Measurements from ENCODE around the gene POLD2.

POLD2 gene

DNA sequence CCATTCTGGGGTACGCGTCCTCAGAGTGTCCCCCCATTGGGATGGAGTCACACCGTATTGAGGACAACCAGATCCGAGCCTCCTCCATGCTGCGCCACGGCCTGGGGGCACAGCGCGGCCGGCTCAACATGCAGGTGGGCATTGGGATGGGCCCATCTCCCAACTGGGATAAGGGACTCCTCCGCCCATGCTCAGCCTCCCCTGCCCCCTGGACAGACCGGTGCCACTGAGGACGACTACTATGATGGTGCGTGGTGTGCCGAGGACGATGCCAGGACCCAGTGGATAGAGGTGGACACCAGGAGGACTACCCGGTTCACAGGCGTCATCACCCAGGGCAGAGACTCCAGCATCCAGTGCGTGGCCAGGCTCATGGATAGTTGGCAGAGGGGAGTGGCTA lies 13.4 kb downstream of the POLD2 start:
- DNase-seq (ENCODE audit: low read depth, low spot score): no peak
- Histone ChIP-seq H3K9me3 (ENCODE audit: insufficient read depth, low read length) (no peaks in the 10 kb centered on the region), H3K4me1 (ENCODE audit: insufficient read depth, insufficient read length) (peaks cover 9% of the 10 kb centered on the region), H3K36me3 (ENCODE audit: insufficient read depth, insufficient read length, low read length) (peaks cover 88% of the 10 kb centered on the region), H3K4me3 (ENCODE audit: insufficient read length, low read depth) (no peak overlapping the region), H3K27me3 (ENCODE audit: insufficient read depth, insufficient read length) (peaks cover 12% of the 10 kb centered on the region), H3K9ac (ENCODE audit: insufficient read length, low read depth) (no peak overlapping the region)
- TF ChIP-seq YY1 (IDR thresholded peaks at IDR 0.05; ENCODE audit: insufficient read depth, insufficient read length) (no peak), ZNF274 (IDR thresholded peaks at IDR 0.05; ENCODE audit: low read depth, low read length) (no peak), SUZ12 (IDR thresholded peaks at IDR 0.05; ENCODE audit: extremely low read depth, insufficient read depth, insufficient read length) (no peak)

DNA sequence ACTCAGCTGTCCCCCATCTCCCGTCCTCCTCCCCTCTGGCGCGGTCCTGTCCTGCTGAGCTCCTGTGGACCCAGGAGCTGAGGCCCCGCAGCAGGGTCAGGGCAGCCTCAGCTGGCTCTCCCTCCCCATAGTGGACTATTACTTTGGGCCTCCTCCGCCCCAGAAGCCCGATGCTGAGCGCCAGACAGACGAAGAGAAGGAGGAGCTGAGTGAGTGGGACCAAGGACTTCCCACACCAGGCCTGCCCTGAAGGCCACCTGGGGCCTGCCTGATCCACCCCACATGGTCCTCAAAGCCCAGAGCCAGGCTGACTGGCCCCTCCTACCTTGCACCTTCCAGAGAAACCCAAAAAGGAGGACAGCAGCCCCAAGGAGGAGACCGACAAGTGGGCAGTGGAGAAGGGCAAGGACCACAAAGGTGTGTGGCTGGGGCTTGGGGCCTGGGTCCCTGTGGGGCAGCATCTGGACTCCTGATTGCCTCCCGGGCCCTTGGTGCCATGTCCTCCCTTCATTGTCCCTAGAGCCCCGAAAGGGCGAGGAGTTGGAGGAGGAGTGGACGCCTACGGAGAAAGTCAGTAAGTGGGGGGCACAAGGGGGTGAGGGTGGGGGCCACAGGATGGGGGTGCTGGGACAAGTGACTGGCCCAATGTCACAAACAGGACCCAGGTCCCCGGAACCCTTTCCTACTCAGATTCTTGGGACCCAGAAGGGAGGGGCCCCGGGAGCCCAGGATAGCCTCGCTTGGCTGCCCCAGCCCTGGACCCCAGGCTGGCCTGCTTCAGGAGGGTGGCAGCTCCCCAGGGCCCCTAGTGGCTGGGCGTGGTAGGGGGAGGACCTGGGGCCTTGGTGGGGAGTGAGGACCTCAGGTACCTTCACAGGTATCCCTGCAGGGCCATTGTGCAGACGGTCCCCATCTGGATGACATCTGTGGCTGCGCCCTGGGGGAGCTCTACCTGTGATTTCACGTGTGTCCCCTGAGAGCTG lies 14.3 kb downstream of the POLD2 start:
- Histone ChIP-seq H3K4me1 (ENCODE audit: insufficient read depth, insufficient read length) (peaks cover 10% of the 10 kb centered on the region), H3K9ac (ENCODE audit: insufficient read length, low read depth) (no peak overlapping the region), H3K36me3 (ENCODE audit: insufficient read depth, insufficient read length, low read length) (peaks cover 78% of the 10 kb centered on the region), H3K9me3 (ENCODE audit: insufficient read depth, low read length) (no peaks in the 10 kb centered on the region), H3K4me3 (ENCODE audit: insufficient read length, low read depth) (no peak overlapping the region), H3K27me3 (ENCODE audit: insufficient read depth, insufficient read length) (peaks cover 14% of the 10 kb centered on the region)
- TF ChIP-seq ZNF274 (IDR thresholded peaks at IDR 0.05; ENCODE audit: low read depth, low read length) (no peak), YY1 (IDR thresholded peaks at IDR 0.05; ENCODE audit: insufficient read depth, insufficient read length) (no peak), SUZ12 (IDR thresholded peaks at IDR 0.05; ENCODE audit: extremely low read depth, insufficient read depth, insufficient read length) (no peak)
- DNase-seq (ENCODE audit: low read depth, low spot score): no peak

DNA sequence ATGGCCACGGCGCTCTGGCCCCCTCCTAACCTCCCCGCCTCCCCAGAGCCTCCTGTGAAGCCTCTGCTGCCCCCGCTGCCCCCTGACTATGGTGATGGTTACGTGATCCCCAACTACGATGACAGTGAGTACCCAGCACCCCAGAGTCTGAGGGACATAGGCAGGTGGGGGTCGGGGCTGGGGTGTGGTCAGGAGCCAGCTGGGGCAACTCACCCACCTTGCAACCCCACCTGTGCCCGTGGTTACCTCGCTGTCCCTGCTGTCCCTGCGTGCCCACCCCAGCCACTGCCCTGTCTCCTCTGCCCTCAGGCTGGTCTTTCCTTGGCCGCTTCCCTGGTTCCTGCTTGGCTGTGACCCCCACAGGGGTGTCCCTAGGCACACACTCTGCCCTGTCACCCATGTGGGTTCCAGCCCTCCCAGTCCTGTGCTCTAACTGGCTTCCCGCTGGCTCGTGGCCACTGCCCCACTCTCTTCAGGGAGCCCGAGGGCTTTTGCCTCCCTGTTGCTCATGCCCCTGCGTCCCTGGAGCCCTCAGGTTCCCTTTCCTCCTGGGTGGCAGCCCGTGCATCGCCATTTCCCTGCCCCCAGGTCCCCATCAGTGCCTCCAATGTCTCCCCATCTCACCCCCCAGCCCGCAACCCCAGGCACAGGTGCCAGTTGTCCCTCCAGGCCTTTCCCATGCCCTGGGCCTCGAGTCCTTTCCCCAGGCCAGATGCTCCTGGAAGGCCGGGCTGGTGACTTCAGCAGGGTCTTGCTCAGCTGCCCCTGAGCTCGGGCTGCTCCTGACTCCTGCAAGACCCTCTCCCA lies 15.2 kb downstream of the POLD2 start:
- Histone ChIP-seq H3K4me1 (ENCODE audit: insufficient read depth, insufficient read length) (peaks cover 14% of the 10 kb centered on the region), H3K27me3 (ENCODE audit: insufficient read depth, insufficient read length) (peaks cover 21% of the 10 kb centered on the region), H3K36me3 (ENCODE audit: insufficient read depth, insufficient read length, low read length) (peaks cover 72% of the 10 kb centered on the region), H3K4me3 (ENCODE audit: insufficient read length, low read depth) (no peak overlapping the region), H3K9ac (ENCODE audit: insufficient read length, low read depth) (no peak overlapping the region), H3K9me3 (ENCODE audit: insufficient read depth, low read length) (no peaks in the 10 kb centered on the region)
- no peak for DNase-seq (ENCODE audit: low read depth, low spot score)
- TF ChIP-seq YY1 (IDR thresholded peaks at IDR 0.05; ENCODE audit: insufficient read depth, insufficient read length) (no peak), SUZ12 (IDR thresholded peaks at IDR 0.05; ENCODE audit: extremely low read depth, insufficient read depth, insufficient read length) (no peak), ZNF274 (IDR thresholded peaks at IDR 0.05; ENCODE audit: low read depth, low read length) (no peak)

DNA sequence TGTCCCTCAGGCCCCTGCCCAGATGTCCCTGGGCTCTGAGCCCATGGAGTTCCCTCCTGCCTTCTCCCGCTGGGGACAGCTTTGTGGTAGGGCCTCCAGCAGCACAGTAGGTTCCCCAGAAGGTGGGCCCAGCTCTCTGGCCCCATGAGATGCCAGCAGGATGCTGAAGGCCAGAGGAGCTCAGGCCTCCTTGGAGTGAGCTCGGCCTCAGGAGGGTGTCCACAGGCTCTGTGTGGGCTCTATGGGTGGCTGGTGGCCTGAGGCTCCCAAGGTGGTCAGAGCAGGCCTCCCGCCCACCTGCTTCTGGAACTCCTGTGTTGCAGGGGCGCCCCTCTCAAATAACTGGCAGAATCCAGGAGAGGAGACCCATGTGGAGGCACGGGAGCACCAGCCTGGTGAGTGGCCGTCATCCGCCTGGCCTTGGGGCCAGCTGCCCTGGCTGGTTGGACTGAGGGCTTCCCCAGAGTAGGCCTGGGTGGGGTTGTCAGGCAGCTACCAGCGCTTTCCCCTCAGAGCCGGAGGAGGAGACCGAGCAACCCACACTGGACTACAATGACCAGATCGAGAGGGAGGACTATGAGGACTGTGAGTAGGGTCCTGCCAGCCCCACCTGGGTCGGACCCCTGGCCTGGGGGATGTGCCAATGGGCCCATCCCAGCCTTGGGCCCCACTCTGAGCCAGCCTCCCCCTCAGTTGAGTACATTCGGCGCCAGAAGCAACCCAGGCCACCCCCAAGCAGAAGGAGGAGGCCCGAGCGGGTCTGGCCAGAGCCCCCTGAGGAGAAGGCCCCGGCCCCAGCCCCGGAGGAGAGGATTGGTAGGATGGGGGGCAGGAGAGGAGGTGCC lies 16.0 kb downstream of the POLD2 start:
- Histone ChIP-seq H3K36me3 (ENCODE audit: insufficient read depth, insufficient read length, low read length) (peaks cover 64% of the 10 kb centered on the region), H3K4me1 (ENCODE audit: insufficient read depth, insufficient read length) (peaks cover 19% of the 10 kb centered on the region), H3K9me3 (ENCODE audit: insufficient read depth, low read length) (no peaks in the 10 kb centered on the region), H3K9ac (ENCODE audit: insufficient read length, low read depth) (no peak overlapping the region), H3K27me3 (ENCODE audit: insufficient read depth, insufficient read length) (peaks cover 29% of the 10 kb centered on the region), H3K4me3 (ENCODE audit: insufficient read length, low read depth) (no peak overlapping the region)
- TF ChIP-seq SUZ12 (IDR thresholded peaks at IDR 0.05; ENCODE audit: extremely low read depth, insufficient read depth, insufficient read length): no peak
- TF ChIP-seq ZNF274 (IDR thresholded peaks at IDR 0.05; ENCODE audit: low read depth, low read length): no peak
- TF ChIP-seq YY1 (IDR thresholded peaks at IDR 0.05; ENCODE audit: insufficient read depth, insufficient read length): no peak
- no peak for DNase-seq (ENCODE audit: low read depth, low spot score)

DNA sequence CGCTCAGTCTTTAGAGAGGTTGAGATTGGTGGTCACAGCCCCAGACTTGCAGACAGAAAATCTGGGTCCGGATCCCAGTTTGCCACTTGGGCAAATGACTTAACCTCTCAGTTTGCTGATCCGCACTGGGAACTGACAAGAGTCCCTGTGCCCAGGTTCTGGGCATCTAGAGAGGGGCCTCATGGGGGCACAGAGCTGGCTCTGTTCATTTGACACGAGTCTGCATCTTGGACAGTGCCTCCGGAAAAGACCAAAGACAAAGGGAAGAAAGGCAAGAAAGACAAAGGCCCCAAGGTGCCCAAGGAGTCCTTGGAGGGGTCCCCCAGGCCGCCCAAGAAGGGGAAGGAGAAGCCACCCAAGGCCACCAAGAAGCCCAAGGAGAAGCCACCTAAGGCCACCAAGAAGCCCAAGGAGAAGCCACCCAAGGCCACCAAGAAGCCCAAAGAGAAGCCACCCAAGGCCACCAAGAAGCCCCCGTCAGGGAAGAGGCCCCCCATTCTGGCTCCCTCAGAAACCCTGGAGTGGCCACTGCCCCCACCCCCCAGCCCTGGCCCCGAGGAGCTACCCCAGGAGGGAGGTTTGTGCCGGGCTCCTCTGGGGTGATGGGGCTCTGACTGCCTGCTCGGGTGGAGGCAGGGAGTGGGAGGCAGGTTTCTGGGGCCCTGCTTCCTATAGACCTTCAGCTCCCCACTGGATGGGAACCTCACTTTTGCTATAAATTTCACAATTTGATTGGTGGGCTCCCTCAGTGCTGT lies 16.9 kb downstream of the POLD2 start:
- no peak overlapping the region for H3K9ac ChIP-seq (ENCODE audit: insufficient read length, low read depth)
- peaks cover 19% of the 10 kb centered on the region for H3K4me1 ChIP-seq (ENCODE audit: insufficient read depth, insufficient read length)
- H3K36me3 ChIP-seq (ENCODE audit: insufficient read depth, insufficient read length, low read length): peaks cover 55% of the 10 kb centered on the region
- peaks cover 34% of the 10 kb centered on the region for H3K27me3 ChIP-seq (ENCODE audit: insufficient read depth, insufficient read length)
- H3K9me3 ChIP-seq (ENCODE audit: insufficient read depth, low read length): no peaks in the 10 kb centered on the region
- H3K4me3 ChIP-seq (ENCODE audit: insufficient read length, low read depth): no peak overlapping the region
- TF ChIP-seq ZNF274 (IDR thresholded peaks at IDR 0.05; ENCODE audit: low read depth, low read length) (no peak), SUZ12 (IDR thresholded peaks at IDR 0.05; ENCODE audit: extremely low read depth, insufficient read depth, insufficient read length) (no peak), YY1 (IDR thresholded peaks at IDR 0.05; ENCODE audit: insufficient read depth, insufficient read length) (no peak)
- no peak for DNase-seq (ENCODE audit: low read depth, low spot score)

DNA sequence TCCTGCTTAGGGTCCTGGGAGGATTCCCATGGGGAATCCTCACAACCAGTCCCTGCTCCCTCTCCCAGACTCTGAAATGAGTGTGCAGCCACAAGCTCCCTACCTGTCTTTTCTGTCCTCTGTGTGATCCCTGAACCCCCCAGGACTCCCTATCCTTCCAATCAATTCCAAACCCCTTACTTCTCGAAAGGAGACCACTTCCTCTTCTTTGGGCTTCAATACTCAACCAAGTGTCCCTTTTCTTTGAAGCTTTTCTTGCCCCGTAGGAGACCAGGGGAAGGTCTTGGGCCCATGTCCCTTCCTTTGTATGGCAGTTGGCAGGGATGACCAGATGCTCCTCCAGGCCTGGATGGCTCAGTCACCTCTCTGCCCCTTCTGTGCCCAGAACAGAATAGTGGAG lies 17.5 kb downstream of the POLD2 start:
- Histone ChIP-seq H3K4me1 (ENCODE audit: insufficient read depth, insufficient read length) (peaks cover 22% of the 10 kb centered on the region), H3K4me3 (ENCODE audit: insufficient read length, low read depth) (no peak overlapping the region), H3K9me3 (ENCODE audit: insufficient read depth, low read length) (no peaks in the 10 kb centered on the region), H3K36me3 (ENCODE audit: insufficient read depth, insufficient read length, low read length) (peaks cover 48% of the 10 kb centered on the region), H3K9ac (ENCODE audit: insufficient read length, low read depth) (no peak overlapping the region), H3K27me3 (ENCODE audit: insufficient read depth, insufficient read length) (peaks cover 35% of the 10 kb centered on the region)
- TF ChIP-seq ZNF274 (IDR thresholded peaks at IDR 0.05; ENCODE audit: low read depth, low read length): no peak
- TF ChIP-seq SUZ12 (IDR thresholded peaks at IDR 0.05; ENCODE audit: extremely low read depth, insufficient read depth, insufficient read length): no peak
- no peak for TF ChIP-seq YY1 (IDR thresholded peaks at IDR 0.05; ENCODE audit: insufficient read depth, insufficient read length)
- no peak for DNase-seq (ENCODE audit: low read depth, low spot score)

Data from NT2/D1 (cell line).